Measurements from ENCODE around the gene ZNF107.
"Not testable (repeated sequence)": the region's sequence is repeated elsewhere in the genome, so short reads cannot be mapped to it uniquely, and the experiment has no call there.

ZNF107 gene

DNA sequence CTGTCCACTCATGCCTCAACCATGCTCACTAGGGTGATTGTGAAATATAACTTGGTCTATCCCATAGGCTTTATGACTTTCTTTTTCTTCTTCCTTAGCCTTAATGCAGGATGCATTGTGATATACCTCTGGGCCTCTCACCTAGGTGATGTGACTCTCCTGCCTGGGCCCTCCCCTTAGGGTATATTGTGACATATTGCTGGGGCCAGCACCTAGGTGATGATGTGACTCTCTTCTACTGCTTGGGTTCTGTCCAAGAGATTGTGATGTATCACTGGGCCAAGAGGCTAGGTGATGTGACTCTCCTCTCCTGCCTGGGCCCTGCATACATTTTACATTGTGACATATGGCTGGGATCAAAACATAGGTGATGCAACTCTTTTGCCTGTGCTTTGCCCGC, 14.7 kb upstream of the ZNF107 start:
- FAIRE-seq, result no peak

DNA sequence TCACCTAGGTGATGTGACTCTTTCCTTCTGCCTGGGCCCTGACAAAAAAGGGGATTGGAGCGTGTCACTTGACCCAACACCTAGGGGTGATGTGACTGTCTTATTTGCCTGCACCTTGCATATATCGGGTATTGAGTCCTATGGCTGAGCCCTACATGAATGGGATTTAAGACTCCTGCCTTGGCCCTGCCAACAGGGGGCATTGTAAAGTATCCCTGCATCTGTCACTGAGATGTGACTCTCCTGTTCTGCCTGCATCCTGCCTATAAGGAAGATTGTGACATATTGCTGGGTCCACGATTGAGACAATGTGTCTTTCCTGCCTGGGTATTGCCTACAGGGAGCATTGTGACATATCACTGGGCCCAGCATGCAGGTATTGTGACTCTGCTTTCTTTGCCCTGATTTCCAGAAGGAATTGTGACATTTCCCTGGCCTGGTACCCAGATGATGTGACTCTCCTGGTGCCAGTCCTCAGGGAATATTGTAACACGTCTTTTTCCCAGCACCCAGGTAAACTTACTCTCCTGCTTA, 14.2 kb upstream of the ZNF107 start:
- no peak for FAIRE-seq

DNA sequence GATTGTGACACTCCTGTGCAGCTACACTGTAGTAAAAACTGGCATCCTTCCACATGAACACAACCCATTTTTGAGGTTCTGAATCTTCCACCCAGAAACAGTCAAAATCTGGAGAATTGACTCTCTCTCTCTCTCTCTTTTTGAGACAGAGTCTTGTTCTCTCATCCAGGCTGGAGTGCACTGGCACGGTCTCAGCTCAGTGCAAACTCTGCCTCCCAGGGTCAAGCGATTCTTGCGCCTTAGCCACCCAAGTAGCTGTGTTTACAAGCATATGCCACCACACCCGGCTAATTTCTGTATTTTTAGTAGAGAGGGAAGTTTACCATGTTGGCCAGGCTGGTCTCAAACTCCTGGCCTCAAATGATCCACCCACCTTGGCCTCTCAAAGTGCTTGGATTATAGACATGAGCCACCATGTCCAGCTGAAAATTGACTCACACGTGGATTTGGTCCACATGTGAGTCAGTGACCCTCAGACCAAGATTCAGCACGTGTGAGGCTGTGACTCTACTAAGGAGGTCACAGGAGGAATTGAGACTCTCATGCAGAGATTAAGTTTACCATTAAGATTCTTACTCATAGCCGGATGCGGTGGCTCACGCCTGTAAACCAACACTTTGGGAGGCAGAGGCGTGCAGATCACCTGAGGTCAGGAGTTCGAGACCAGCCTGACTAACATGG, 12.1 kb upstream of the ZNF107 start:
- no peak for FAIRE-seq

DNA sequence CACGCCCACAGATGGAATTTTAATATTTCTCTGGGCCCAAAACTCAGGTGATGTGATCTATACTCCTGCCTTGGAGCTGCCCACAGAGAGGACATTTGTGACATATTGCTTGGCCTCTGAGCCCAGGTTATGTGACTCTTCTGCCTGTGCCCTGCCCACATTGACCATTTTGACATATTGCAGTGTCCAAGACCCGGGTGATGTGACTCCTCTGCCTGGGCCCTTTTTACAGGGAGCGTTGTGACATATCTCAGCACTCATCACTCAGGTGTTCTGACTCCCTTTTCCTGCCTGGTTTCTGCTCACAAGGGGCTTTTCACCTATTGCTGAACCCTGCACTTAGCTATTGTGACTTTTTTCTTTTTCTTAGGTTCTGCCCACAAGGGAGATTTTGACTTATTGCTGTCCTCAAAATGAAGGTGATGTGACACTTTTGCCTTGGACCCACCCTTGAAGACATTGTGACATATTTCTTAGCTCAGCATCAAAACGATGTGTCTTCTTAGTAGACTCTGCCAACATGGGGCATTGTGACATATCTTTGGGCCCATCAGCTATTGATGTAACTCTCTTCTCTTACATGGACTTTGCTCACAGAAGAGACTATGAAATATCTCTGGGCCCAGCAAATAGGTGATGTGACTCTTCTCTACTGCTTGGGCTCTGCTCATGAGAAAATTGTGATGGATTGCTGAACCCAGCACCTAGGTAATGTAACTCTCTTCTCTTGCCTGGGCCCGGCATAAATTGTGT, 11.0 kb upstream of the ZNF107 start:
- FAIRE-seq, result no peak

DNA sequence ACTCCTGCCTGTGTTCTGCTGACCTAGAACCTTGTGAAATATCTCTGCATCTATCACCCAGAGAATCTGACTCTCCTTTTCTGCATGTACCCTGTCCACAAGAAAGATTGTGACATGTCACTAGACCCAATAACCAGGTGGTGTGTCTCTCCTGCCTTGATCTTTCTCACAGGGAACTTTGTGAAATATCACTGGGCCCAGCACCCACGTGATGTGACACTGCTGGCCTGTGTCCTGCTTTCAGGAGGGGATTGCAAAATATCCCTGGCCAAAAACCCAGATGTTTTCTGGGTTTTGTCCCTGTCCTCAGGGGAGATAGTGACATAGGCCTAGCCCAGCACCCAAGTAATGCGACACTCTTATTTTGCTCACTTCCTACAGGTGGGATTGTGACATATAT, 10.1 kb upstream of the ZNF107 start:
- no peak for FAIRE-seq

GRCh38 chr7:64656489-64656888, 9.4 kb upstream of the ZNF107 start:
- FAIRE-seq, result no peak

DNA sequence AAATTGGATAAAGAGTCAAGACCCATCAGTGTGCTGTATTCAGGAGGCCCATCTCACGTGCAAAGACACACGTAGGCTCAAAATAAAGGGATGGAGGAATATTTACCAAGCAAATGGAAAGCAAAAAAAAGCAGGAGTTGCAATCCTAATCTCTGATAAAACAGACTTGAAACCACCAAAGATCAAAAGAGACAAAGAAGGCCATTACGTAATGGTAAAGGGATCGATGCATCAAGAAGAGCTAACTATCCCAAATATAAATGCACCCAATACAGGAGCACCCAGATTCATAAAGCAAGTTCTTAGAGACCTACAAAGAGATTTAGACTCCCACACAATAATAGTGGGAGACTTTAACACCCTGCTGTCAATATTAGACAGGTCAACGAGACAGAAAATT, 3.8 kb upstream of the ZNF107 start:
- FAIRE-seq, result not testable (repeated sequence)

DNA sequence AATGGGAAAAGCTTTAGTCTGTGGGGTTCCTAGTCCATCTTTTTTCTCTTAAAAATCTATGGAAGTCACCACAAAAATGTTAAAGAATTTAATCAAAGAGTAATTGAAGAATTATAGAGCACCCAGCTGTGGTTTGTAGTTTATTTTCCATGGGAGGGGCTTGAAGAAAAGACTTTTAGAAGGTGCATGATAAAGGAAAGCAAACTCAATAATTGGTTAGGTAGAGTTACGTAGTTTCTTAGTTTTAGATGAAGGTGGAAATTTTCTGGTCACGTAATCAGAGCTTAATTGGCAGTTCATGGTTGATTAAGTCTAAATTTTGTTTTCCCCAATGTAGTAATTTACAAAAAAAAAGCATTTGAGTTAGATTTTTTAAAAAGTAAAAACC, 724 bp downstream of the ZNF107 start:
- FAIRE-seq, result no peak

- no peak for FAIRE-seq
Observed at GRCh38 chr7:64667311-64667710, 1.4 kb downstream of the ZNF107 start.

DNA sequence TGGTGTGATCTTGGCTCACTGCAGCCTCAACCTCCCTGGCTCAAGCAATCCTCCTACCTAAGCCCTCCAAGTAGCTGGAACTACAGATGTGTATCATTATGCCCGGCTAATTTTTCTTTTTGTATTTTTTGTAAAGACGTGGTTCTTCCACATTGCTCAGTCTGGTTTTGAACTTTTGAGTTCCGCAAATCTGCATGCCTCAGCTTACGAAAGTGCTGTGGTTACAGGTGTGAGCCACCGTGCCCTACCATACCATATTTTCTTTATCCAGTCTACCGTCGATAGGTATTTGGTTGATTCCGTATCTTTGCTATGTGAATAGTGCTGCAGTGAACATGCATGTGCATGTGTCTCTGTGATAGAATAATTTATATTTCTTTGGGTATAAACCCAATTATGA, 6.5 kb downstream of the ZNF107 start:
- FAIRE-seq, result no peak

- FAIRE-seq, result no peak
Observed at GRCh38 chr7:64685091-64685490, 19.2 kb downstream of the ZNF107 start.

- no peak for FAIRE-seq
Observed at GRCh38 chr7:64685741-64686140, 19.8 kb downstream of the ZNF107 start.

- FAIRE-seq, result no peak
Observed at GRCh38 chr7:64686493-64687184, 20.7 kb downstream of the ZNF107 start.

- no peak for FAIRE-seq
Observed at GRCh38 chr7:64687249-64687648, 21.3 kb downstream of the ZNF107 start.

- FAIRE-seq, result no peak
Observed at GRCh38 chr7:64688988-64689387, 23.1 kb downstream of the ZNF107 start.

DNA sequence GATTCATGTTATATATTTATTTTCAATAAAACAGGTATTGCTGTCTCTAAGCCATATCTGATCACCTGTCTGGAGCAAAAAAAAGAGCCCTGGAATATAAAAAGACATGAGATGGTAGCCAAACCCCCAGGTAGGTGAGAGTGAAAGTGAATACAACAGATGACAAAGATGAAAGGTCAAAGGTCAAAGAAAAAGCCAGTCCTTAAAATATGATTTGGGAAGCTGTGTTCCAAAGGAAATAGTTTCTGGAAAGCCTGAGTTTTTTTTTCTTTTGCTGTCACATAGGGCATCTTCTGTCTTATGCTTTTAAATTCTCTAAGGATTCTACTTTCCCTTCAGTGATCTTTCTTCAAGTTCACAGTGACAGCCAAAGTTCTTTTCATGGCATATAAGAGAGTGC, 25.9 kb downstream of the ZNF107 start:
- no peak for FAIRE-seq

- FAIRE-seq, result not testable (repeated sequence)
Observed at GRCh38 chr7:64697863-64698262, 31.9 kb downstream of the ZNF107 start.

DNA sequence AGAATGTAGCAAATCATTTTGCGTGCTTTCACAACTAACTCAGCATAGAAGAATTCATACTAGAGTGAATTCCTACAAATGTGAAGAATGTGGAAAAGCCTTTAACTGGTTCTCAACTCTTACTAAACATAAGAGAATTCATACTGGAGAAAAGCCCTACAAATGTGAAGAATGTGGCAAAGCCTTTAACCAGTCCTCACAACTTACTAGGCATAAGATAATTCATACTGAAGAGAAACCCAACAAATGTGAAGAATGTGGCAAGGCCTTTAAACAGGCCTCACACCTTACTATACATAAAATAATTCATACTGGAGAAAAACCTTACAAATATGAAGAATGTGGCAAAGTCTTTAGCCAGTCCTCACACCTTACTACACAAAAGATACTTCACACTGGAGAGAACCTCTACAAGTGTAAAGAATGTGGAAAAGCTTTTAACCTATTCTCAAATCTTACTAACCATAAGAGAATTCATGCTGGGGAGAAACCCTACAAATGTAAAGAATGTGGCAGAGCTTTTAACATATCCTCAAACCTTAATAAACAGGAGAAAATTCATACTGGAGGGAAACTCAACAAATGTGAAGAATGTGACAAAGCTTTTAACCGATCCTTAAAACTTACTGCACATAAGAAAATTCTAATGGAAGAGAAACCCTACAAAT, 40.8 kb downstream of the ZNF107 start:
- no peak for FAIRE-seq

- FAIRE-seq, result not testable (repeated sequence)
Observed at GRCh38 chr7:64717896-64718295, 52.0 kb downstream of the ZNF107 start.

- FAIRE-seq, result no peak
Observed at GRCh38 chr7:64729089-64729848, 63.3 kb downstream of the ZNF107 start.

GRCh38 chr7:64733550-64734240, 67.8 kb downstream of the ZNF107 start:
- FAIRE-seq, result no peak

GRCh38 chr7:64736575-64736974, 70.6 kb downstream of the ZNF107 start:
- no peak for FAIRE-seq
